ENCODE results near the gene DHX30. TPM values are rescaled to one million over a fixed set of nuclear protein-coding genes. Genes with fewer than 3 reads are reported as not detected.

DHX30 gene
- total and polyA plus RNA-seq, 2 of the 8 experiments (the other 6 are each of a cell fraction or from before 2014, with no cell fraction given): 82.4 to 97.9 TPM

- TF ChIP-seq ATF3 (IDR thresholded peaks at IDR 0.05; ENCODE audit: insufficient read depth, low read depth, low read length) (no peak), ZNF274 (IDR thresholded peaks at IDR 0.05; ENCODE audit: borderline replicate concordance, extremely low read depth, low read length) (no peak), SAP30 (IDR thresholded peaks at IDR 0.05; ENCODE audit: insufficient read depth, insufficient replicate concordance, low read length) (peak; percentile 24), TEAD4 (IDR thresholded peaks at IDR 0.05; ENCODE audit: low read depth, low read length) (no peak), GTF2F1 (IDR thresholded peaks at IDR 0.05; ENCODE audit: borderline replicate concordance, low read depth, low read length) (no peak)
These were observed 21.9 kb upstream of the DHX30 start (continued) for GRCh38 chr3:47780741-47781684.
